ENCODE data around the gene BCAS3.

The BCAS3 gene

GRCh38 chr17:61261001-61261637, 583.5 kb downstream of the BCAS3 start:
- Histone ChIP-seq H3K79me2 (ENCODE audit: low read length) (no peaks in the 10 kb centered on the region), H3K27me3 (ENCODE audit: low read depth, low read length) (peaks cover 12% of the 10 kb centered on the region; the same call in 1 of the 2 replicates), H3K36me3 (replicated peaks; ENCODE audit: low read depth, low read length) (no peaks in the 10 kb centered on the region), H3K9ac (ENCODE audit: low read length) (no peak overlapping the region), H2AFZ (ENCODE audit: low read depth, low read length) (no peak overlapping the region), H3K4me3 (ENCODE audit: low read length) (no peak overlapping the region), H3K9me3 (ENCODE audit: insufficient read depth, low read length) (no peaks in the 10 kb centered on the region), H4K20me1 (ENCODE audit: insufficient read depth, low read length) (no peaks in the 10 kb centered on the region), H3K4me2 (ENCODE audit: low read length) (no peak overlapping the region), H3K27ac (ENCODE audit: low read length) (no peak overlapping the region), H3K4me1 (ENCODE audit: low read length) (no peaks in the 10 kb centered on the region)
- TF ChIP-seq EZH2phosphoT487 (IDR thresholded peaks at IDR 0.05; ENCODE audit: low read depth) = no peak
- TF ChIP-seq CTCF (IDR thresholded peaks at IDR 0.05; ENCODE audit: low read depth, low read length) = no peak

GRCh38 chr17:61265397-61265796, 587.7 kb downstream of the BCAS3 start:
- Histone ChIP-seq H2AFZ (ENCODE audit: low read depth, low read length) (no peak overlapping the region), H3K27ac (ENCODE audit: low read length) (no peak overlapping the region), H3K4me1 (ENCODE audit: low read length) (no peaks in the 10 kb centered on the region), H3K4me2 (ENCODE audit: low read length) (no peak overlapping the region), H3K4me3 (ENCODE audit: low read length) (no peak overlapping the region), H3K36me3 (replicated peaks; ENCODE audit: low read depth, low read length) (no peaks in the 10 kb centered on the region), H3K9me3 (ENCODE audit: insufficient read depth, low read length) (no peaks in the 10 kb centered on the region), H4K20me1 (ENCODE audit: insufficient read depth, low read length) (no peaks in the 10 kb centered on the region), H3K9ac (ENCODE audit: low read length) (no peak overlapping the region), H3K27me3 (ENCODE audit: low read depth, low read length) (no peaks in the 10 kb centered on the region), H3K79me2 (ENCODE audit: low read length) (no peaks in the 10 kb centered on the region)
- TF ChIP-seq EZH2phosphoT487 (IDR thresholded peaks at IDR 0.05; ENCODE audit: low read depth) (no peak), CTCF (IDR thresholded peaks at IDR 0.05; ENCODE audit: low read depth, low read length) (no peak)

- H3K36me3 ChIP-seq (replicated peaks; ENCODE audit: low read depth, low read length) = no peaks in the 10 kb centered on the region
- H4K20me1 ChIP-seq (ENCODE audit: insufficient read depth, low read length) = no peaks in the 10 kb centered on the region
- H3K4me2 ChIP-seq (ENCODE audit: low read length) = no peak overlapping the region
- H3K4me1 ChIP-seq (ENCODE audit: low read length) = 0 out of 2 replicates have a peak, but pooled peaks cover 3% of the 10 kb centered on the region
- no peak overlapping the region for H3K4me3 ChIP-seq (ENCODE audit: low read length)
- no peak for TF ChIP-seq CTCF (IDR thresholded peaks at IDR 0.05; ENCODE audit: low read depth, low read length)
- TF ChIP-seq EZH2phosphoT487 (IDR thresholded peaks at IDR 0.05; ENCODE audit: low read depth) = no peak
- no peak overlapping the region for H3K9ac ChIP-seq (ENCODE audit: low read length)
- no peak overlapping the region for H2AFZ ChIP-seq (ENCODE audit: low read depth, low read length)
- H3K9me3 ChIP-seq (ENCODE audit: insufficient read depth, low read length) = no peaks in the 10 kb centered on the region
- no peaks in the 10 kb centered on the region for H3K79me2 ChIP-seq (ENCODE audit: low read length)
- H3K27ac ChIP-seq (ENCODE audit: low read length) = no peak overlapping the region
- no peaks in the 10 kb centered on the region for H3K27me3 ChIP-seq (ENCODE audit: low read depth, low read length)
Measured at GRCh38 chr17:61267847-61268246, 590.2 kb downstream of the BCAS3 start.

GRCh38 chr17:61275395-61275794, 597.7 kb downstream of the BCAS3 start:
- no peak overlapping the region for H3K4me2 ChIP-seq (ENCODE audit: low read length)
- no peaks in the 10 kb centered on the region for H3K79me2 ChIP-seq (ENCODE audit: low read length)
- no peak for TF ChIP-seq CTCF (IDR thresholded peaks at IDR 0.05; ENCODE audit: low read depth, low read length)
- TF ChIP-seq EZH2phosphoT487 (IDR thresholded peaks at IDR 0.05; ENCODE audit: low read depth) = no peak
- no peak overlapping the region for H3K9ac ChIP-seq (ENCODE audit: low read length)
- no peak overlapping the region for H2AFZ ChIP-seq (ENCODE audit: low read depth, low read length)
- H3K4me1 ChIP-seq (ENCODE audit: low read length) = peaks cover 17% of the 10 kb centered on the region
- no peaks in the 10 kb centered on the region for H3K36me3 ChIP-seq (replicated peaks; ENCODE audit: low read depth, low read length)
- H3K27me3 ChIP-seq (ENCODE audit: low read depth, low read length) = no peaks in the 10 kb centered on the region
- H4K20me1 ChIP-seq (ENCODE audit: insufficient read depth, low read length) = no peaks in the 10 kb centered on the region
- H3K27ac ChIP-seq (ENCODE audit: low read length) = no peak overlapping the region
- H3K9me3 ChIP-seq (ENCODE audit: insufficient read depth, low read length) = no peaks in the 10 kb centered on the region
- H3K4me3 ChIP-seq (ENCODE audit: low read length) = no peak overlapping the region

All from OCI-LY3 (cell line).